GM19328 (cell line): ENCODE results near the gene MEGF10.

ENCODE experiments used
- ATAC-seq: cut with Tn5 transposase; IDR thresholded peaks from one replicate; pipeline ENCODE4 v1.9.1; 2021; ENCODE audit warnings: mild to moderate bottlenecking, moderate library complexity; ENCODE audit not compliant: unreplicated experiment

The MEGF10 gene

GRCh38 chr5:127409246-127409917 lies 118.8 kb downstream of the MEGF10 start:
- ATAC-seq = no peak

GRCh38 chr5:127409921-127410675 lies 119.5 kb downstream of the MEGF10 start:
- ATAC-seq = no peak

- ATAC-seq = no peak
Observed at GRCh38 chr5:127410959-127411358, 120.4 kb downstream of the MEGF10 start.

GRCh38 chr5:127411381-127411780 lies 120.8 kb downstream of the MEGF10 start:
- ATAC-seq = no peak

- ATAC-seq = no peak
Observed at GRCh38 chr5:127412698-127413097, 122.1 kb downstream of the MEGF10 start.

GRCh38 chr5:127415034-127415433 lies 124.4 kb downstream of the MEGF10 start:
- no peak for ATAC-seq

- no peak for ATAC-seq
Observed at GRCh38 chr5:127416906-127417305, 126.3 kb downstream of the MEGF10 start.

- no peak for ATAC-seq
Observed at GRCh38 chr5:127417528-127417927, 126.9 kb downstream of the MEGF10 start.

- ATAC-seq = no peak
Observed at GRCh38 chr5:127418367-127418766, 127.8 kb downstream of the MEGF10 start.

- ATAC-seq = no peak
Observed at GRCh38 chr5:127418974-127419682, 128.5 kb downstream of the MEGF10 start.

GRCh38 chr5:127419683-127420257 lies 129.2 kb downstream of the MEGF10 start:
- no peak for ATAC-seq

GRCh38 chr5:127420758-127421157 lies 130.2 kb downstream of the MEGF10 start:
- ATAC-seq = no peak

- no peak for ATAC-seq
Observed at GRCh38 chr5:127421471-127421870, 130.9 kb downstream of the MEGF10 start.

- ATAC-seq = peak; percentile 60
Observed at GRCh38 chr5:127423173-127423798, 132.7 kb downstream of the MEGF10 start.

- no peak for ATAC-seq
Observed at GRCh38 chr5:127425037-127425436, 134.4 kb downstream of the MEGF10 start.

- ATAC-seq = no peak
Observed at GRCh38 chr5:127425868-127426267, 135.3 kb downstream of the MEGF10 start.

- no peak for ATAC-seq
Observed at GRCh38 chr5:127426661-127427060, 136.1 kb downstream of the MEGF10 start.

GRCh38 chr5:127428276-127428675 lies 137.7 kb downstream of the MEGF10 start:
- ATAC-seq = no peak

- no peak for ATAC-seq
Observed at GRCh38 chr5:127428748-127429147, 138.2 kb downstream of the MEGF10 start.

GRCh38 chr5:127429928-127430327 lies 139.3 kb downstream of the MEGF10 start:
- ATAC-seq = no peak

- no peak for ATAC-seq
Observed at GRCh38 chr5:127430627-127431026, 140.0 kb downstream of the MEGF10 start.
